Eye (tissue), 1 donor: ENCODE measurements around the gene POLD2.

Experiments used
- DNase-seq: peaks from one replicate; pipeline ENCODE4 v3.0.0-alpha.2; 2015

The POLD2 gene

GRCh38 chr7:44079331-44080021, 43.9 kb downstream of the POLD2 start:
- no peak for DNase-seq

DNA sequence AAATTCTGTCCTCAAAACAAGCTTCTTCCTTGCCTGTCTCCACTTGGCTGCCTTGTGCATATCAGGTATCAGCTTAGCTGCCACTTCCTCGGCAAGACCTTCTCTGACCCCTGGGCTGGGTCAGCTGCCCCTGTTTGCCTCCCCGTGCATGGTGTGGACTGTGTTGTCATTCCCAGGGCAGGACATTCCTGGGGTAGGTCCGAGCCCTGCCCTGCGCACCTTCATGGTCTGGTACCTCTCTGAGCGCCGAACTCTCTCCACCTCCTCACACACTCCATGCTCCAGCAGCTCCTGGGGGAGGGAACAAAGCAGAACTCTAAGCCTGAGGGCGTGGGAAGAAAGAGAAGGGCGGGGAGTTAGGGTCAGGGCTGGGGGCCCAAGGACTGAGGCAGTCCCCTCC, 44.8 kb downstream of the POLD2 start:
- no peak for DNase-seq

DNA sequence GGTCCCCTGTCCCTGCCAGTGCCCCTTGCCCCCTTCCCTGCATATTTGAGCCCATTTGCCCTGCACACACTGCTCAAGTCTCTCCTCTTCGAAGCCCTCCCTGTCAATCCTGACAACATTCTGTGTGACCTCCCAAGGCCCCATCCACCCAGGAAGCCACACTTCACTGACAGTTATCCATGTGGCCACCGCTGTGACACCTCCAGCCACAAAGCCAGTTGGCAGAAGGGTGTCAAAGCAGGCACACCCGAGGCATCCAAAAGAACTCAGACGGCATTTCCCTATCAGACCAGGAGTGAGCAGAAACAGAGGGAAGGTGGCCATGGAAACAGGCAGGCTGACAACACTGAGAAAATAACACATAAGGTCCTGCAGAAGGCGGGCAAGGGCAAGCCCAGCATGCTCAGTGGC, 45.7 kb downstream of the POLD2 start:
- DNase-seq, result no peak

- no peak for DNase-seq
Measured at GRCh38 chr7:44077061-44077460, 46.3 kb downstream of the POLD2 start.

GRCh38 chr7:44076101-44076895, 47.0 kb downstream of the POLD2 start:
- DNase-seq, result no peak

- no peak for DNase-seq
Measured at GRCh38 chr7:44075296-44076075, 47.9 kb downstream of the POLD2 start.

- DNase-seq, result no peak
Measured at GRCh38 chr7:44074349-44074695, 49.0 kb downstream of the POLD2 start.

- DNase-seq, result no peak
Measured at GRCh38 chr7:44073664-44074348, 49.5 kb downstream of the POLD2 start.

GRCh38 chr7:44072364-44073231, 50.8 kb downstream of the POLD2 start:
- peak; percentile 77 for DNase-seq

DNA sequence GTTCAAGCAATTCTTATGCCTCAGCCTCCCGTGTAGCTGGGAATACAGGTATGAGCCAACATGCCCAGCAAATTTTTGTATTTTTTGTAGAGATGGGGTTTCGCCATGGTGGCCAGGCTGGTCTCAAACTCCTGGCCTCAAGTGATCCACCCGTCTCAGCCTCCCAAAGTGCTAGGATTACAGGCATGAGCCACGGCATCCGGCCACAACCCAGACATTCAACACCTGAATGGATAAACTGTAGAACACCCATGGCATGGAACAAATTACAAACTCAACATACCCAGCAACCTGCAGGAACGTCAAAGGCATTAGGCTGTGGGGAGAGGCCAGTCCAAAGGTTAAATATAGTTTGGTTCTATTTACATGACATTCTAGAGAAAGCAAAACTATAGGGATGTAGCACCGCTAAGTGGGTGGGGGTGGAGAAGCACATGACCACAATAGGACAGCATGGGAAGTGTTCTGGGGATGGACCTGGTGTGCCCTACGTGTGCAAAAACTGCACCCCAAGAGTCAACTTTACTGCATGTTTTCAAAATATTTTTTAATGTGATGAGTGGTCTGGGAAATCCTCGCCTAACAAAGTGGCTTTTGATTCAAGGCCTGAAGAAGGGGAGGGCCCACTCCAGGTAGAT, 51.5 kb downstream of the POLD2 start:
- no peak for DNase-seq

- no peak for DNase-seq
Measured at GRCh38 chr7:44068054-44068453, 55.3 kb downstream of the POLD2 start.

- no peak for DNase-seq
Measured at GRCh38 chr7:44067064-44067951, 56.0 kb downstream of the POLD2 start.

GRCh38 chr7:44066494-44067063, 56.8 kb downstream of the POLD2 start:
- no peak for DNase-seq

GRCh38 chr7:44066111-44066460, 57.3 kb downstream of the POLD2 start:
- no peak for DNase-seq

DNA sequence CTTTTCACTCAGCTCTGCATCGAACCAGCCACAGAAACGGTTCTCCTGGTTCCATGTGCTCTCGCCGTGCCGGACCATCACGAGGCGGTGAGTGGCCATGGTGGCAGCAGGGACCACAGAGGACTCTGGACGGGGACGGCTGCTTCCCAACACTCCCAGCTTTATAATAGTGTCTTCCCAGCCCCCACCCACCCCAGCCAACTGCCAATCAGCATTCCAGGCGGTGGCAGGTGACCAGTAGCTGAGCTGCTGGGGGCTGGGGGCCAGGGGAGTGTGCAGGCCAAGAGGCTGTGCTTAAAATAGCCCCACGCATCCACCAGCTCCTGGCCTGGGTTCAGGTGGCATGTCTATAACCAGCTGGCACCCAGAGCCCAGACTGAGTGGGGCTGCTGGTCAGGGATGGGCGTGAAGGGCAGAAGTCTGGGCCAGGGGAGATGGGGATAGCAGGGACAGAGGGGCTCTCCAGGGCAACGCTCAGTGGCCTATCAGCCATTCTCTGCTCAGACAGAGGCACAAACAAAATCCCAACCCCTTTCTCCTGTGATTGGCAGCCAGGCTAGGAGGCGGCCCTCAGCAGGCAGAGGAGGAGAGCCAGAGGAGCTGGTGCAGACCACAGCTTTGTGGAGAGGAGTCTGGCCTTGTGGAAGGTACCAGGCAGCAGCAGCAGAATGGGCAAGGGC, 57.8 kb downstream of the POLD2 start, which contains the start of gene PGAM2:
Gene PGAM2 (minus strand): TSS at position 137 of the 680 bp plus-strand sequence. CDS start 38 bp downstream, at position 99.
- peak; percentile 78 for DNase-seq

DNA sequence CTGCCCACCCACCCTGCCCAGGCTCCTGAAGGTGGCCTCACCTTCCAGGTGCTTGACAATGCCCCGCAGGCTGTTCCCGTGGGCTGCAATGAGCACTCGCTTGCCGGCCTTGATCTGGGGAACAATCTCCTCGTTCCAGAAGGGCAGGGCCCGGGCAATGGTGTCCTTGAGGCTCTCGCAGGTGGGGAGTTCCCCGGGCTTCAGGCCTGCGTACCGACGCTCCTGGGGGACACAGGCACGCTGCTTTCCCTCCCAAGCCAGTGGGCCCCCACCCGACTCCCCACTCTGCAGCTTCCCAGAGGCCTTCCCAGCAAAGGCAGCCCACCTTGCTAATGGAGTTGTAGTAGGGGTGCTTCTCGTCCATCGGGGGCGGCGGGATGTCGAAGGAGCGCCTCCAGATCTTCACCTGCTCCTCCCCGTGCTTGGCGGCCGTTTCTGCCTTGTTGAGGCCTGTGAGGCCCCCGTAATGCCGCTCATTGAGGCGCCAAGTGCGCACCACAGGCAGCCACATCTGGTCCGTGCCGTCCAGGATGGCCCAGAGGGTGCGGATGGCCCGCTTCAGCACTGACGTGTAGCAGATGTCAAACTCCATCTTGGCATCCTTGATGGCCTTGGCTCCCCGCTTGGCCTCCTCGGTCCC, 58.4 kb downstream of the POLD2 start:
- DNase-seq, result no peak
